ENCODE results near the gene FAM187B.

FAM187B gene

GRCh38 chr19:35249146-35249847 is 20.8 kb upstream of the FAM187B start:
- no peak overlapping the region for H3K4me3 ChIP-seq (ENCODE audit: low read depth, low read length)
- TF ChIP-seq POLR2A (IDR thresholded peaks at IDR 0.05; ENCODE audit: extremely low read depth, insufficient read length) (no peak), CTCF (IDR thresholded peaks at IDR 0.05; ENCODE audit: low read depth, low read length) (no peak), MAX (IDR thresholded peaks at IDR 0.05; ENCODE audit: low read depth, low read length) (no peak), MYC (IDR thresholded peaks at IDR 0.05; ENCODE audit: low read depth, low read length) (no peak)
- DNase-seq (ENCODE audit: low read depth), result no peak

- TF ChIP-seq MYC (IDR thresholded peaks at IDR 0.05; ENCODE audit: low read depth, low read length) (no peak), POLR2A (IDR thresholded peaks at IDR 0.05; ENCODE audit: extremely low read depth, insufficient read length) (no peak), CTCF (IDR thresholded peaks at IDR 0.05; ENCODE audit: low read depth, low read length) (no peak), MAX (IDR thresholded peaks at IDR 0.05; ENCODE audit: low read depth, low read length) (no peak)
- DNase-seq (ENCODE audit: low read depth), result no peak
- H3K4me3 ChIP-seq (ENCODE audit: low read depth, low read length), result no peak within 1 kb of the TSS
Measured at GRCh38 chr19:35248310-35249145, 20.0 kb upstream of the FAM187B start, which contains the start of gene LSR. Gene LSR (plus strand): TSS chr19:35249002. CDS start chr19:35249023, 21 bp downstream.

GRCh38 chr19:35247526-35248309 is 19.2 kb upstream of the FAM187B start:
- TF ChIP-seq MAX (IDR thresholded peaks at IDR 0.05; ENCODE audit: low read depth, low read length) (no peak), CTCF (IDR thresholded peaks at IDR 0.05; ENCODE audit: low read depth, low read length) (no peak), POLR2A (IDR thresholded peaks at IDR 0.05; ENCODE audit: extremely low read depth, insufficient read length) (no peak), MYC (IDR thresholded peaks at IDR 0.05; ENCODE audit: low read depth, low read length) (no peak)
- no peak for DNase-seq (ENCODE audit: low read depth)
- no peak overlapping the region for H3K4me3 ChIP-seq (ENCODE audit: low read depth, low read length)

- no peak for DNase-seq (ENCODE audit: low read depth)
- TF ChIP-seq POLR2A (IDR thresholded peaks at IDR 0.05; ENCODE audit: extremely low read depth, insufficient read length) (no peak), CTCF (IDR thresholded peaks at IDR 0.05; ENCODE audit: low read depth, low read length) (no peak), MAX (IDR thresholded peaks at IDR 0.05; ENCODE audit: low read depth, low read length) (no peak), MYC (IDR thresholded peaks at IDR 0.05; ENCODE audit: low read depth, low read length) (no peak)
- H3K4me3 ChIP-seq (ENCODE audit: low read depth, low read length), result no peak overlapping the region
Measured at GRCh38 chr19:35246466-35247092, 18.0 kb upstream of the FAM187B start.

- no peak for DNase-seq (ENCODE audit: low read depth)
- H3K4me3 ChIP-seq (ENCODE audit: low read depth, low read length), result no peak overlapping the region
- TF ChIP-seq MAX (IDR thresholded peaks at IDR 0.05; ENCODE audit: low read depth, low read length) (no peak), CTCF (IDR thresholded peaks at IDR 0.05; ENCODE audit: low read depth, low read length) (no peak), MYC (IDR thresholded peaks at IDR 0.05; ENCODE audit: low read depth, low read length) (no peak), POLR2A (IDR thresholded peaks at IDR 0.05; ENCODE audit: extremely low read depth, insufficient read length) (no peak)
Measured at GRCh38 chr19:35241417-35241816, 12.9 kb upstream of the FAM187B start.

Measured in NB4 (cell line).